Measurements from ENCODE around the gene XRCC4. TPM values are rescaled to one million over a fixed set of nuclear protein-coding genes. Genes with fewer than 3 reads are reported as not detected.

Gene XRCC4
- total RNA-seq, 1 experiment from 2014 or later, result 7.1 TPM

DNA sequence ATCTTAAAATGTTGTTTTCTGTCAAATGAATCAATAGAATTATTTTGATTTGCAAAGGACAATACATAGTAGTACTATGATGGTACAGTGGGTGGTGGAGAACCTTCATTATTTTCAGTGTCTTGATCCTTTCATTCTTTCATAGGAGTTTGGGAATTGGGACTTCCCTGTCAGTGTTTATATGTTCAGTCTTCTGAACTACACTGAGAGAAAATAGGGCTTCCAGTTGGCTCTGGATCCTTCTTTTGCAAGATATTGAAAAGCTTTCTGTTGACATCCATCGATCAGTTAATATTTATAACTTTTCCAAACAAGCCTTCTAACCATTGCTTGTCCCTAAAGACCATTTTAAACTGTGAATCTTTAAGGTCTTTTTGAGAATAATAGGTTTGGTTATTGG, 94.7 kb downstream of the XRCC4 start:
- DNase-seq (ENCODE audit: unreplicated experiment), result no peak
- Mint-ChIP-seq H3K4me3 (ENCODE audit: unreplicated experiment) (no peak overlapping the region), H3K9me3 (ENCODE audit: unreplicated experiment) (no peaks in the 10 kb centered on the region), H3K36me3 (ENCODE audit: insufficient read depth, unreplicated experiment) (no peaks in the 10 kb centered on the region), H3K27me3 (ENCODE audit: insufficient read depth, unreplicated experiment) (no peaks in the 10 kb centered on the region), H3K4me1 (ENCODE audit: insufficient read depth, unreplicated experiment) (no peaks in the 10 kb centered on the region), H3K27ac (ENCODE audit: low read depth, unreplicated experiment) (no peak overlapping the region)
- no TSS peak for BruUV-seq (replicated peaks)
- ChIA-PET CTCF (no interaction called here), POLR2A (no interaction called here)
- TF ChIP-seq, protein P1, sequence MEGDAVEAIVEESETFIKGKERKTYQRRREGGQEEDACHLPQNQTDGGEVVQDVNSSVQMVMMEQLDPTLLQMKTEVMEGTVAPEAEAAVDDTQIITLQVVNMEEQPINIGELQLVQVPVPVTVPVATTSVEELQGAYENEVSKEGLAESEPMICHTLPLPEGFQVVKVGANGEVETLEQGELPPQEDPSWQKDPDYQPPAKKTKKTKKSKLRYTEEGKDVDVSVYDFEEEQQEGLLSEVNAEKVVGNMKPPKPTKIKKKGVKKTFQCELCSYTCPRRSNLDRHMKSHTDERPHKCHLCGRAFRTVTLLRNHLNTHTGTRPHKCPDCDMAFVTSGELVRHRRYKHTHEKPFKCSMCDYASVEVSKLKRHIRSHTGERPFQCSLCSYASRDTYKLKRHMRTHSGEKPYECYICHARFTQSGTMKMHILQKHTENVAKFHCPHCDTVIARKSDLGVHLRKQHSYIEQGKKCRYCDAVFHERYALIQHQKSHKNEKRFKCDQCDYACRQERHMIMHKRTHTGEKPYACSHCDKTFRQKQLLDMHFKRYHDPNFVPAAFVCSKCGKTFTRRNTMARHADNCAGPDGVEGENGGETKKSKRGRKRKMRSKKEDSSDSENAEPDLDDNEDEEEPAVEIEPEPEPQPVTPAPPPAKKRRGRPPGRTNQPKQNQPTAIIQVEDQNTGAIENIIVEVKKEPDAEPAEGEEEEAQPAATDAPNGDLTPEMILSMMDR (IDR thresholded peaks at IDR 0.05; ENCODE audit: unreplicated experiment), result no peak
- intact Hi-C loops (cut with micrococcal nuclease), result no loop called here

DNA sequence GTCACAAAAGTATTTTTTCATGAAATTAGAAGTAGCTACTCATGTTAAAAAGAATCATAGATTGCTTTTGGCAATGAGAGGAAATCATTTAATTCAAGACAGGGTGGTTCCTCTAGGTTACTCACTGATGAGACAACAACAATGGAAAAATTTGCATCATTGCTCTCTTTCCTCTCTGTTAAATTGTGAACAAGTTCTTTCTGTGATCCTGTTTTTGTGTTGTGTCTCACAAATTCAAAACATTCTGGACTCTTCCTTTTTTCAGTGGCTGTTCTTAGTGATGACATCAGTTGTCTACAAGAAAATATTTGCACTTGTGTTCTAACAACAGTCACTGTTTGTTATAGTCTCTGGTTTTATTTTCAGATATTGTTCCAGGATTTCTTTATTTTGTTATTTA, 95.3 kb downstream of the XRCC4 start:
- intact Hi-C loops (cut with micrococcal nuclease), result no loop called here
- H3K4me1 Mint-ChIP-seq (ENCODE audit: insufficient read depth, unreplicated experiment), result no peaks in the 10 kb centered on the region
- no peak for DNase-seq (ENCODE audit: unreplicated experiment)
- H3K36me3 Mint-ChIP-seq (ENCODE audit: insufficient read depth, unreplicated experiment), result no peaks in the 10 kb centered on the region
- TF ChIP-seq, protein P1 (IDR thresholded peaks at IDR 0.05; ENCODE audit: unreplicated experiment), result no peak
- H3K4me3 Mint-ChIP-seq (ENCODE audit: unreplicated experiment), result no peak overlapping the region
- CTCF ChIA-PET, result no interaction called here
- H3K27ac Mint-ChIP-seq (ENCODE audit: low read depth, unreplicated experiment), result no peak overlapping the region
- no TSS peak for BruUV-seq (replicated peaks)
- POLR2A ChIA-PET, result no interaction called here
- H3K27me3 Mint-ChIP-seq (ENCODE audit: insufficient read depth, unreplicated experiment), result no peaks in the 10 kb centered on the region
- H3K9me3 Mint-ChIP-seq (ENCODE audit: unreplicated experiment), result no peaks in the 10 kb centered on the region

DNA sequence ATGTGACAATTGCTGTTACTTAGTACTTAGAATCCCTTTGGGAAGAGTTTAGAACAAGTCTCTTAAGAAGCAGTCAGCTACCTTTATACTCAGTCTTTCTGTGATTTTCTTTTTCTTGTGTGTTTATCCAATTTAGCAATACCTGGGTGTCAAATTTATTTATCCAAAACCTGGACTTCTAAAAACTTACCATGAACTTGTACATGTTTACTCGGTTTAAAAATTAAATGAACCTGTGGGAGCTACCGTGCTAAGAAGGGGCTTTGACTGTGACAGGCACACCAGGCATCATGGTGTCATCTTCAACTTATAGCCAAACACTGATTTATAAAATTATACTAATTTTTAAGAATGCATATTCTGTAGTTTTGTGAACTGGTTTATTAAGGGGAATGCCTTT, 96.5 kb downstream of the XRCC4 start:
- DNase-seq (ENCODE audit: unreplicated experiment), result no peak
- CTCF ChIA-PET, result no interaction called here
- POLR2A ChIA-PET, result no interaction called here
- H3K36me3 Mint-ChIP-seq (ENCODE audit: insufficient read depth, unreplicated experiment), result no peaks in the 10 kb centered on the region
- H3K4me3 Mint-ChIP-seq (ENCODE audit: unreplicated experiment), result no peak overlapping the region
- no peaks in the 10 kb centered on the region for H3K4me1 Mint-ChIP-seq (ENCODE audit: insufficient read depth, unreplicated experiment)
- TF ChIP-seq, protein P1 (IDR thresholded peaks at IDR 0.05; ENCODE audit: unreplicated experiment), result no peak
- H3K27ac Mint-ChIP-seq (ENCODE audit: low read depth, unreplicated experiment), result no peak overlapping the region
- H3K27me3 Mint-ChIP-seq (ENCODE audit: insufficient read depth, unreplicated experiment), result no peaks in the 10 kb centered on the region
- intact Hi-C loops (cut with micrococcal nuclease), result no loop called here
- no TSS peak for BruUV-seq (replicated peaks)
- H3K9me3 Mint-ChIP-seq (ENCODE audit: unreplicated experiment), result no peaks in the 10 kb centered on the region

DNA sequence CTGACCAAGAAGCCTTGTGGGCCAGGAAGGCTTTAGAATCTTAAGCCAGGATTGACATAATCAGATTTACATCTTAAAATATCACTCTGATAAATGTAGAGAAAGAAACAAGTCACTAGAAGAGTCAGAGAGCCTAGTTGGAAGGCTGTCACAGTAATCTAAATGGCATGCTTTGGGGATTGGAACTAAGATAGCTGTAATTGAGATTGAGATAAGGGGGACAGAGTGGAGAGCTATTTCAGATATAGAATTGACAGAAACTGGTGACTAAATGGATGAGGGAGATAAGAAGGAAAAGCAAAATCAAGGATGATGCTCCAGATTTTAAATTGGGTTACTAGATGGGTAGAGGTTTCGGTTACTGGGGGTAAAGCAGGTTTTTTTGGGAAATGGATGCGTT, 100.5 kb downstream of the XRCC4 start:
- POLR2A ChIA-PET, result no interaction called here
- H3K4me3 Mint-ChIP-seq (ENCODE audit: unreplicated experiment), result no peak overlapping the region
- TF ChIP-seq, protein P1 (IDR thresholded peaks at IDR 0.05; ENCODE audit: unreplicated experiment), result no peak
- no TSS peak for BruUV-seq (replicated peaks)
- no peaks in the 10 kb centered on the region for H3K4me1 Mint-ChIP-seq (ENCODE audit: insufficient read depth, unreplicated experiment)
- DNase-seq (ENCODE audit: unreplicated experiment), result no peak
- CTCF ChIA-PET, result no interaction called here
- H3K27ac Mint-ChIP-seq (ENCODE audit: low read depth, unreplicated experiment), result no peak overlapping the region
- no peaks in the 10 kb centered on the region for H3K9me3 Mint-ChIP-seq (ENCODE audit: unreplicated experiment)
- no peaks in the 10 kb centered on the region for H3K27me3 Mint-ChIP-seq (ENCODE audit: insufficient read depth, unreplicated experiment)
- intact Hi-C loops (cut with micrococcal nuclease), result no loop called here
- no peaks in the 10 kb centered on the region for H3K36me3 Mint-ChIP-seq (ENCODE audit: insufficient read depth, unreplicated experiment)

Measured in MCF 10A (cell line).